GM10248 (cell line): ENCODE measurements around the gene ZBTB8OS.
"Not testable (repeated sequence)": the region's sequence is repeated elsewhere in the genome, so short reads cannot be mapped to it uniquely, and the experiment has no call there.

Experiments
- CTCF ChIA-PET: fragments of 300-600 bp; sonication (Branson Sonifier 250); formaldehyde crosslinking; extraction: SDS; loops from one replicate; lab custom pipeline; 2021; ENCODE audit warnings: antibody characterized with exemption; lab: Yijun Ruan, JAX
- POLR2A ChIA-PET: fragments of 350-650 bp; sonication (Branson Sonifier 250); formaldehyde crosslinking; extraction: SDS; loops from one replicate; lab custom pipeline; 2020; ENCODE audit warnings: antibody characterized with exemption; lab: Yijun Ruan, JAX
- DNase-seq: peaks from one replicate; pipeline ENCODE4 v3.0.0; 2012; ENCODE audit errors: extremely low spot score
- CTCF ChIP-seq: IDR thresholded peaks from 2 replicates; pipeline ENCODE4 v1.5.1; 2012; ENCODE audit warnings: mild to moderate bottlenecking, low read depth; ENCODE audit errors: extremely low read depth, missing control alignments, control extremely low read depth

Gene ZBTB8OS

GRCh38 chr1:32636914-32637645 lies 13.3 kb downstream of the ZBTB8OS start:
- ChIA-PET CTCF (interaction anchor here (1.2 to 1.8 kb wide), 2 partner anchors 11 to 14 kb away, joined by 5 read pairs; partner anchors contain the start of genes RBBP4 and ZBTB8OS), POLR2A (no interaction called here)
- DNase-seq, result no peak
- no peak for TF ChIP-seq CTCF

DNA sequence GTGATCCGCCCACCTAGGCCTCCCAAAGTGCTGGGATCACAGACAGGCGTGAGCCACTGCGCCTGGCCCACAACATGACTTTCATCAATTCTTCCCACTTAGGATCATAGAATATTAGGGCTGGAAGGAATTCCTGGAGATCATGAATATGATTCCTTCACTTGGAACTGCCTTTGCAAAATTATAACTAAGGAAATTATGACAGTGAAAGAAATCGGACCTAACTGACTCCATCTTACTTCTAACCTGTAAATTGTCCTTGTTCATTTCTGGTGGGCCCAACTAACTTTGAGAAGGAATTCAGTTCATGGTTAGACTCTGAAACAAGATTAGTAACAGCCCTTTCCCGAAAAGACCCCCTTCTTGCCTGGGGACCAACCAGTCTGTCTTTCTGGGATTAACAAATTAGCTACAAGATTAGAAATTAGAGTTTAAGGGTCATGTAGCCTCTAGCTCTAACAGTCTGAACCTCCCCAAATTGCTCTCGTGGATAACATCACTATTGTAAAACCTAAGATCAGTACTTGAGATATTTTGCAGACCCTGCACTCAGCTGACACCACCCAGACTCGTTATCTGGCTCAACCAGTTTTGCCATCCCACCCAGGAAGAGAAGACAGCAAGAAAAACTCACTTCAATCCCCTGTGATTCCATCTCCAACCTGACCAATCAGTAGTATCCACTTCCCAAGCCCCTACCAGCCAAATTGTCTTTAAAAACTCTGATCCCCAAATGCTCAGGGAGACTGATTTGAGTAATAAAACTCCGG lies 14.7 kb downstream of the ZBTB8OS start:
- ChIA-PET CTCF (interaction anchor here (1.4 kb wide), 1 partner anchor 29 kb away, joined by 3 read pairs; no protein-coding TSS in a partner anchor), POLR2A (no interaction called here)
- no peak for DNase-seq
- TF ChIP-seq CTCF, result no peak

GRCh38 chr1:32632829-32633228 lies 17.5 kb downstream of the ZBTB8OS start:
- CTCF ChIA-PET, result interaction anchor here (0.7 to 1.7 kb wide), 2 partner anchors 12 to 79 kb away, joined by 3 to 6 read pairs; no protein-coding TSS in a partner anchor
- no peak for TF ChIP-seq CTCF
- DNase-seq, result no peak
- POLR2A ChIA-PET, result interaction anchor here (0.5 to 1.2 kb wide), 2 partner anchors 30 to 112 kb away, joined by 3 to 7 read pairs; no protein-coding TSS in a partner anchor

DNA sequence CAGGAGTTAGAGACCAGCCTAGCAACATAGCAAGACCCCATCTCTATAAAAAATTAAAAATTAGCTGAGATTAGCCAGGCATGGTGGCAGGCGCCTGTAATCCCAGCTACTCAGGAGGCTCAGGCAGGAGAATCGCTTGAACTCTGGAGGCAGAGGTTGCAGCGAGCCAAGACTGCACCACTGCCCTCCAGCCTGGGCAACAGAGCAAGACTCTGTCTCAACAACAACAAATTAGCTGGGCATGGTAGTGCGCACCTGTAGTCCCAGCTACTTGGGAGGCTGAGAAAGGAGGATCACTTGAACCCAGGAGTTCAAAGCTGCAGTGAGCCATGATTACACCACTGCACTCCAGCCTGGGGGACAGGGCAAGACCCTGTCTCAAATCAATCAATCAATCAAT lies 20.2 kb downstream of the ZBTB8OS start:
- ChIA-PET POLR2A (interaction anchor here (0.6 kb wide), 1 partner anchor 20 kb away, joined by 3 read pairs; no protein-coding TSS in a partner anchor), CTCF (interaction anchor here (1.1 to 1.7 kb wide), 4 partner anchors 10 to 110 kb away, joined by 3 to 6 read pairs (median 4); no protein-coding TSS in a partner anchor)
- not testable (repeated sequence) for DNase-seq

GRCh38 chr1:32627596-32628162 lies 22.7 kb downstream of the ZBTB8OS start:
- no peak for TF ChIP-seq CTCF
- POLR2A ChIA-PET, result interaction anchor here (0.6 to 1.3 kb wide), 2 partner anchors 21 to 107 kb away, joined by 3 to 9 read pairs; no protein-coding TSS in a partner anchor
- CTCF ChIA-PET, result interaction anchor here (1.0 to 2.2 kb wide), 3 partner anchors 14 to 108 kb away, joined by 3 to 8 read pairs (median 5); no protein-coding TSS in a partner anchor
- peak; percentile 67 for DNase-seq

DNA sequence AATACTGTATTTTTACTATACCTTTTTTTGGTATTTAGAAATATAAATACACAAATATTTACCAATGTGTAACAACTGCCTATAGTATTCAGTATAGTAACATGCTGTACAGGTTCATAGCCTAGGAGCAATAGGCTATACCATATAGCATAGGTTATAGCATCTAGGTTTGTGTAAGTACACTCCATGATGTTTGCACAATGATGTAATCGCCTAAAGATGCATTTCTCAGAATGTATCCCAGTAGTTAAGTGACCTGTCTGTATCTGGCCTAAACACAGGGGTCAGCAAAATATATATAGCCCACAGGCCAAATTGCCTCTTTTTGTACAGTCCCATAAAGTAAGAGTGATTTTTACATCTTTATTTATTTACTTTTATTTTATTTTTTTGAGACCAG lies 24.2 kb downstream of the ZBTB8OS start:
- ChIA-PET POLR2A (no interaction called here), CTCF (interaction anchor here (2.2 kb wide), 1 partner anchor 106 kb away, joined by 8 read pairs; no protein-coding TSS in a partner anchor)
- TF ChIP-seq CTCF, result no peak
- DNase-seq, result no peak
